ENCODE data around the gene CAMTA1.

CAMTA1 gene

DNA sequence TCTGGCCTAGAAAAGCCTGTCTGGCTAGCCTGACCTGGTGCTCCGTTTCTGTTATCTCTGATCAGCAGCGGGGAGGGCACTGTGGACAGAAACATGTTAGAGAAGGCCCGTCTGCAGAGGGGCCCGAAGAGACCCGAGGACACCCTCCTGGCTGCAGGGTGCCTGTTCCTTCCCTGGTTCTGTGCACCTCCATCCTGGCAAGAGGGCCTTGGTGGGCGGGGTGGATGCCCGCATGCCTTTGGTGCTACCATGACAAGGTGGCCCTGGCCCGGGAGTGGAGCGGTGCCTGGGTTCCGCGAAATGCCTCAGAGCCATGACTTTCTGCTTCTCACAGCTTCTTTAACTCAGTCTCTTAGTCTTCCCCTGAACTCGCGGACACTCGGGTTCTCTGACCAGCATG lies 233.6 kb downstream of the CAMTA1 start:
- TF ChIP-seq OSR2 (tag by site-specific recombination; IDR thresholded peaks at IDR 0.05) = no peak
- no peak for TF ChIP-seq EGR2 (tag by site-specific recombination; IDR thresholded peaks at IDR 0.05; ENCODE audit: low read depth)
- no peak for TF ChIP-seq ZSCAN23 (tag by site-specific recombination; IDR thresholded peaks at IDR 0.05)
- no peak for TF ChIP-seq YY2 (tag by site-specific recombination; IDR thresholded peaks at IDR 0.05)
- no peak for TF ChIP-seq ZBTB7A (tag by site-specific recombination; IDR thresholded peaks at IDR 0.05; ENCODE audit: low read depth)
- TF ChIP-seq, protein P1, sequence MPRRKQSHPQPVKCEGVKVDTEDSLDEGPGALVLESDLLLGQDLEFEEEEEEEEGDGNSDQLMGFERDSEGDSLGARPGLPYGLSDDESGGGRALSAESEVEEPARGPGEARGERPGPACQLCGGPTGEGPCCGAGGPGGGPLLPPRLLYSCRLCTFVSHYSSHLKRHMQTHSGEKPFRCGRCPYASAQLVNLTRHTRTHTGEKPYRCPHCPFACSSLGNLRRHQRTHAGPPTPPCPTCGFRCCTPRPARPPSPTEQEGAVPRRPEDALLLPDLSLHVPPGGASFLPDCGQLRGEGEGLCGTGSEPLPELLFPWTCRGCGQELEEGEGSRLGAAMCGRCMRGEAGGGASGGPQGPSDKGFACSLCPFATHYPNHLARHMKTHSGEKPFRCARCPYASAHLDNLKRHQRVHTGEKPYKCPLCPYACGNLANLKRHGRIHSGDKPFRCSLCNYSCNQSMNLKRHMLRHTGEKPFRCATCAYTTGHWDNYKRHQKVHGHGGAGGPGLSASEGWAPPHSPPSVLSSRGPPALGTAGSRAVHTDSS (tag by site-specific recombination; IDR thresholded peaks at IDR 0.05) = no peak
- TF ChIP-seq ZNF133 (tag by site-specific recombination; IDR thresholded peaks at IDR 0.05) = no peak
- no peak for TF ChIP-seq ZNF354C (tag by site-specific recombination; IDR thresholded peaks at IDR 0.05; ENCODE audit: borderline replicate concordance, low read depth)
- no peak for TF ChIP-seq ZSCAN30 (tag by site-specific recombination; IDR thresholded peaks at IDR 0.05)
- no peak for TF ChIP-seq ZNF112 (tag by site-specific recombination; IDR thresholded peaks at IDR 0.05)
- H3K27ac ChIP-seq (ENCODE audit: extremely low read depth, low read depth, low read length) = no peak overlapping the region
- POLR2A ChIA-PET = no interaction called here
- H3K36me3 ChIP-seq (ENCODE audit: control insufficient read depth in 2 of 2, insufficient read depth in 1 of 2, low read length in 2 of 2) = no peaks in the 10 kb centered on the region
- no peak overlapping the region for H3K4me3 ChIP-seq (ENCODE audit: low read depth, low read length)
- CTCF ChIA-PET = no interaction called here
- no peaks in the 10 kb centered on the region for H3K9me3 ChIP-seq (ENCODE audit: control insufficient read depth, insufficient read depth, low read depth, low read length)
- H3K4me1 ChIP-seq (ENCODE audit: control insufficient read depth, insufficient read depth, low read length) = no peaks in the 10 kb centered on the region

DNA sequence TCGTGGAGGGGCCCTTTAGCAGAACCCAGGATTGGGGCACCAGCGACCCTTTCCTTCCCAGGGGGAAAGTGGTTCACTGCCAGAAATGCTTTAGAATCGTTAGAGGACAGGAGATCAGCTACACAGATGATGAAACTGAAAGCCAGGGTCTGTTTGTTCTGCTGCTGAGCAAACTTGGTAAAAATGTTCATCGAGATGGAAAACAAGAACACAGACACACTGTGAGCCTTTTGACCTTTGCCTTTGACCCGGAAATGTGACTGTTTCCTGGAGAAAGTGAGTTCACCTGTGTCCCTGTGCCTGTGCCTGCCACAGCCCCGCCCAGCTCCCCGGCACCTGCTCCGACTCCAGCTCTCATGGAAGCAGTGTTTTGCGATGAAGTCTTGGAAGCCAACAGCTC lies 234.3 kb downstream of the CAMTA1 start:
- H3K9me3 ChIP-seq (ENCODE audit: control insufficient read depth, insufficient read depth, low read depth, low read length) = no peaks in the 10 kb centered on the region
- H3K36me3 ChIP-seq (ENCODE audit: control insufficient read depth in 2 of 2, insufficient read depth in 1 of 2, low read length in 2 of 2) = no peaks in the 10 kb centered on the region
- H3K4me3 ChIP-seq (ENCODE audit: low read depth, low read length) = no peak overlapping the region
- TF ChIP-seq, protein P2, sequence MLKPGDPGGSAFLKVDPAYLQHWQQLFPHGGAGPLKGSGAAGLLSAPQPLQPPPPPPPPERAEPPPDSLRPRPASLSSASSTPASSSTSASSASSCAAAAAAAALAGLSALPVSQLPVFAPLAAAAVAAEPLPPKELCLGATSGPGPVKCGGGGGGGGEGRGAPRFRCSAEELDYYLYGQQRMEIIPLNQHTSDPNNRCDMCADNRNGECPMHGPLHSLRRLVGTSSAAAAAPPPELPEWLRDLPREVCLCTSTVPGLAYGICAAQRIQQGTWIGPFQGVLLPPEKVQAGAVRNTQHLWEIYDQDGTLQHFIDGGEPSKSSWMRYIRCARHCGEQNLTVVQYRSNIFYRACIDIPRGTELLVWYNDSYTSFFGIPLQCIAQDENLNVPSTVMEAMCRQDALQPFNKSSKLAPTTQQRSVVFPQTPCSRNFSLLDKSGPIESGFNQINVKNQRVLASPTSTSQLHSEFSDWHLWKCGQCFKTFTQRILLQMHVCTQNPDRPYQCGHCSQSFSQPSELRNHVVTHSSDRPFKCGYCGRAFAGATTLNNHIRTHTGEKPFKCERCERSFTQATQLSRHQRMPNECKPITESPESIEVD (tag by site-specific recombination; IDR thresholded peaks at IDR 0.05) = no peak
- TF ChIP-seq ZNF121 (tag by site-specific recombination; IDR thresholded peaks at IDR 0.05) (no peak), ZNF768 (tag by site-specific recombination; IDR thresholded peaks at IDR 0.05) (no peak), ZNF341 (tag by site-specific recombination; IDR thresholded peaks at IDR 0.05; ENCODE audit: low read depth) (no peak), ZNF596 (tag by site-specific recombination; IDR thresholded peaks at IDR 0.05) (no peak), ZNF660 (tag by site-specific recombination; IDR thresholded peaks at IDR 0.05) (no peak), ZNF843 (tag by site-specific recombination; IDR thresholded peaks at IDR 0.05) (no peak), ZNF585B (tag by site-specific recombination; IDR thresholded peaks at IDR 0.05) (no peak), ZNF747 (tag by site-specific recombination; IDR thresholded peaks at IDR 0.05) (no peak)
- no peaks in the 10 kb centered on the region for H3K4me1 ChIP-seq (ENCODE audit: control insufficient read depth, insufficient read depth, low read length)
- H3K27ac ChIP-seq (ENCODE audit: extremely low read depth, low read depth, low read length) = no peak overlapping the region
- ChIA-PET CTCF (no interaction called here), POLR2A (no interaction called here)

DNA sequence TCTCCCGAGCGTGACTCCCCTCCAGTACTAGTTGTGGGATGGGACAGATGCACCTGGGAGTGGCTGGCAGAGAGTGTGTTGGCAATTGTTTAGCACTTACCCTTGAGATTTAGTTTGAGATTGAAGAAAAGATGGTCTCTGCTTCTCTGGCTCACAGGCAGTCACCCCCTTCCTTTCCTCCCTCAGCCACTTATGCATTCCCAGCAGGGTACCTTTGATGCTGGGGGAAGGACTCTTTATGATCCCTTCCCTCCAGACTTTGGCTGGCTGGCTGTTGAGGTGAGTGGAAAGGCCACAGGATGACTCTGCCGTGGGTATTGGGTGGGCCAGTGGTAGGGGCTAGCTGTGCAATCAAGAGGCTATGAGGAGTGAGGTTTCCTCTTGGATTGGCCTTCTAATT lies 236.8 kb downstream of the CAMTA1 start:
- H3K9me3 ChIP-seq (ENCODE audit: control insufficient read depth, insufficient read depth, low read depth, low read length) = no peaks in the 10 kb centered on the region
- no peak for TF ChIP-seq ZNF366 (tag by site-specific recombination; conservative IDR thresholded peaks at IDR 0.05)
- TF ChIP-seq, protein P3, sequence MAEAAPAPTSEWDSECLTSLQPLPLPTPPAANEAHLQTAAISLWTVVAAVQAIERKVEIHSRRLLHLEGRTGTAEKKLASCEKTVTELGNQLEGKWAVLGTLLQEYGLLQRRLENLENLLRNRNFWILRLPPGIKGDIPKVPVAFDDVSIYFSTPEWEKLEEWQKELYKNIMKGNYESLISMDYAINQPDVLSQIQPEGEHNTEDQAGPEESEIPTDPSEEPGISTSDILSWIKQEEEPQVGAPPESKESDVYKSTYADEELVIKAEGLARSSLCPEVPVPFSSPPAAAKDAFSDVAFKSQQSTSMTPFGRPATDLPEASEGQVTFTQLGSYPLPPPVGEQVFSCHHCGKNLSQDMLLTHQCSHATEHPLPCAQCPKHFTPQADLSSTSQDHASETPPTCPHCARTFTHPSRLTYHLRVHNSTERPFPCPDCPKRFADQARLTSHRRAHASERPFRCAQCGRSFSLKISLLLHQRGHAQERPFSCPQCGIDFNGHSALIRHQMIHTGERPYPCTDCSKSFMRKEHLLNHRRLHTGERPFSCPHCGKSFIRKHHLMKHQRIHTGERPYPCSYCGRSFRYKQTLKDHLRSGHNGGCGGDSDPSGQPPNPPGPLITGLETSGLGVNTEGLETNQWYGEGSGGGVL (tag by site-specific recombination; IDR thresholded peaks at IDR 0.05) = no peak
- TF ChIP-seq ZNF544 (tag by site-specific recombination; IDR thresholded peaks at IDR 0.05) = no peak
- no peak for TF ChIP-seq ZNF558 (tag by site-specific recombination; IDR thresholded peaks at IDR 0.05)
- no peak for TF ChIP-seq REPIN1 (tag by site-specific recombination; IDR thresholded peaks at IDR 0.05; ENCODE audit: low read depth)
- TF ChIP-seq ZNF664 (tag by site-specific recombination; IDR thresholded peaks at IDR 0.05) = no peak
- no peak for TF ChIP-seq OSR2 (tag by site-specific recombination; IDR thresholded peaks at IDR 0.05)
- TF ChIP-seq SALL2 (tag by site-specific recombination; IDR thresholded peaks at IDR 0.05; ENCODE audit: borderline replicate concordance) = no peak
- ChIA-PET CTCF (interaction anchor here (1.6 kb wide), 1 partner anchor 20 kb away, joined by 4 read pairs; no protein-coding TSS in a partner anchor), POLR2A (no interaction called here)
- no peak overlapping the region for H3K27ac ChIP-seq (ENCODE audit: extremely low read depth, low read depth, low read length)
- H3K4me3 ChIP-seq (ENCODE audit: low read depth, low read length) = no peak overlapping the region
- H3K4me1 ChIP-seq (ENCODE audit: control insufficient read depth, insufficient read depth, low read length) = no peaks in the 10 kb centered on the region
- no peaks in the 10 kb centered on the region for H3K36me3 ChIP-seq (ENCODE audit: control insufficient read depth in 2 of 2, insufficient read depth in 1 of 2, low read length in 2 of 2)

Measured in HEK293 (cell line).